Measurements from ENCODE around the gene TBXA2R.

TBXA2R gene

DNA sequence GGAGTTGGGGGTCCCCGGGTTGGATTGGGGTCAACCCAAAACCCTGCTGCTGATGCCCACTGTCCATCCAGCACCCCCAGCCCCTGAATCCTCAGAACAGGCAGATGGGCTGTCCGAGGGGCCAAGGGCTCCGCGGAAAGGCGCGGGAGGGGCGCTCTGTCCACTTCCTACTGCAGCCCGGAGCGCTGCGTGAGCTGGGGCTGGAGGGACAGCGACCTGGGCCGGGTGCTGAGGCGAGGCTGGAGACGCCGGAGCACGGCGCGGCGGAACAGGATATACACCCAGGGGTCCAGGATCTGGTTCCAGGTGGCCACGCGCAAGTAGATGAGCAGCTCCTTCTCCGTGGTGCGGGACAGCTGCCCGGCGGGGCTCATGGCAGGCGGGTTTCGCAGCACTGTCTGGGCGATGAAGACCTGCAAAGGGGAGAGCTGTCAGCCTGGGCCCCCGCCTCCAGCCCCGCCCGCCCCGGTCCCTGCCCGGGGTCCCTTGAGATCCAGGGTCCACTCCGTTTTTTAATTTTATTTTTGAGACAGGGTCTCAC is 11.1 kb downstream of the TBXA2R start:
- Histone ChIP-seq H3K9me3 (ENCODE audit: insufficient read depth, low read depth, low read length) (peaks cover 11% of the 10 kb centered on the region), H3K79me2 (ENCODE audit: control insufficient read depth, insufficient read depth, low read length, poor library complexity) (no peaks in the 10 kb centered on the region), H2BK12ac (ENCODE audit: low read length) (no peak overlapping the region), H2BK5ac (ENCODE audit: low read depth, low read length, poor library complexity) (no peak overlapping the region), H3K23ac (ENCODE audit: low read length) (no peak overlapping the region), H3K36me3 (ENCODE audit: control insufficient read depth in 1 of 2, insufficient read depth in 2 of 2, low read length in 2 of 2) (no peaks in the 10 kb centered on the region), H3K4me3 (ENCODE audit: low read depth, low read length) (no peak overlapping the region), H3K9ac (ENCODE audit: low read length) (no peak overlapping the region), H4K91ac (ENCODE audit: low read depth, low read length) (no peak overlapping the region), H2AFZ (ENCODE audit: insufficient read depth, low read length, poor library complexity) (no peak overlapping the region), H3K18ac (ENCODE audit: low read length) (no peak overlapping the region), H3K79me1 (ENCODE audit: low read length) (no peaks in the 10 kb centered on the region), H4K12ac (ENCODE audit: low read depth, low read length) (no peak overlapping the region), H4K8ac (ENCODE audit: low read depth, low read length) (no peak overlapping the region), H3K4ac (ENCODE audit: low read depth, low read length) (no peak overlapping the region), H3K14ac (ENCODE audit: low read length) (no peak overlapping the region), H3K27me3 (ENCODE audit: insufficient read depth, low read length) (no peaks in the 10 kb centered on the region), H3K27ac (ENCODE audit: low read depth, low read length) (no peak overlapping the region), H2BK120ac (ENCODE audit: insufficient read depth, low read length, poor library complexity) (no peak overlapping the region), H3K4me2 (ENCODE audit: low read length) (no peak overlapping the region), H3K4me1 (ENCODE audit: control insufficient read depth in 1 of 2, insufficient read depth in 2 of 2, low read length in 2 of 2) (no peaks in the 10 kb centered on the region), H2AK5ac (ENCODE audit: low read length) (no peak overlapping the region)
- DNase-seq, result no peak
- WGBS (ENCODE audit: extremely low coverage, insufficient coverage, insufficient read length), result no CpG with 5 or more reads among the region's 34 CpGs

DNA sequence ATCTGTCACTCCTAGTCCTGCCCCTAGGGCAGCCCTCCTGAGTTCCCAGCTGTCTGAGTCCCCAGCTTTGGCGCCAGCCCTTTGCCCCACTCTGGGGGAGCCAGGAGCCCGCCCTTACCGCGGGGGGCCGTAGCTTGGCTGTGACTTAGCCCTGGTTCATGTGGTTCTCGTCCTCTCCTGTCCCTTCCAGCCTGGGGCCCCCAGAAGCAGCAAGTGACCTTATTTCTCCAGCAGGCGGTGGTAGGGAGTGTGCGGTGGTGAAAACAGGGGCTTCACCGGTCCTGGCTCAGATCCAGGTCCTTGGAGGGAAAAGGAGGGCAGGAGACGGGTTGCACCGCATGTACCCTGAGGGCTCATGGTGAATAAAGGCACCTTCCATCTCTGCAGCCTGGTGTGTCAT is 13.5 kb downstream of the TBXA2R start:
- Histone ChIP-seq H4K8ac (ENCODE audit: low read depth, low read length) (no peak overlapping the region), H3K4me2 (ENCODE audit: low read length) (no peak overlapping the region), H3K18ac (ENCODE audit: low read length) (no peak overlapping the region), H3K4me3 (ENCODE audit: low read depth, low read length) (no peak overlapping the region), H3K79me2 (ENCODE audit: control insufficient read depth, insufficient read depth, low read length, poor library complexity) (no peaks in the 10 kb centered on the region), H3K27ac (ENCODE audit: low read depth, low read length) (no peak overlapping the region), H3K79me1 (ENCODE audit: low read length) (no peaks in the 10 kb centered on the region), H2AK5ac (ENCODE audit: low read length) (no peak overlapping the region), H4K12ac (ENCODE audit: low read depth, low read length) (no peak overlapping the region), H2BK5ac (ENCODE audit: low read depth, low read length, poor library complexity) (no peak overlapping the region), H3K23ac (ENCODE audit: low read length) (no peak overlapping the region), H2BK120ac (ENCODE audit: insufficient read depth, low read length, poor library complexity) (no peak overlapping the region), H3K4me1 (ENCODE audit: control insufficient read depth in 1 of 2, insufficient read depth in 2 of 2, low read length in 2 of 2) (no peaks in the 10 kb centered on the region), H3K9ac (ENCODE audit: low read length) (no peak overlapping the region), H2AFZ (ENCODE audit: insufficient read depth, low read length, poor library complexity) (no peak overlapping the region), H3K4ac (ENCODE audit: low read depth, low read length) (no peak overlapping the region), H3K27me3 (ENCODE audit: insufficient read depth, low read length) (no peaks in the 10 kb centered on the region), H3K14ac (ENCODE audit: low read length) (no peak overlapping the region), H3K9me3 (ENCODE audit: insufficient read depth, low read depth, low read length) (peaks cover 14% of the 10 kb centered on the region), H3K36me3 (ENCODE audit: control insufficient read depth in 1 of 2, insufficient read depth in 2 of 2, low read length in 2 of 2) (no peaks in the 10 kb centered on the region), H2BK12ac (ENCODE audit: low read length) (no peak overlapping the region), H4K91ac (ENCODE audit: low read depth, low read length) (no peak overlapping the region)
- WGBS (ENCODE audit: extremely low coverage, insufficient coverage, insufficient read length), result no CpG with 5 or more reads among the region's 11 CpGs
- no peak for DNase-seq

DNA sequence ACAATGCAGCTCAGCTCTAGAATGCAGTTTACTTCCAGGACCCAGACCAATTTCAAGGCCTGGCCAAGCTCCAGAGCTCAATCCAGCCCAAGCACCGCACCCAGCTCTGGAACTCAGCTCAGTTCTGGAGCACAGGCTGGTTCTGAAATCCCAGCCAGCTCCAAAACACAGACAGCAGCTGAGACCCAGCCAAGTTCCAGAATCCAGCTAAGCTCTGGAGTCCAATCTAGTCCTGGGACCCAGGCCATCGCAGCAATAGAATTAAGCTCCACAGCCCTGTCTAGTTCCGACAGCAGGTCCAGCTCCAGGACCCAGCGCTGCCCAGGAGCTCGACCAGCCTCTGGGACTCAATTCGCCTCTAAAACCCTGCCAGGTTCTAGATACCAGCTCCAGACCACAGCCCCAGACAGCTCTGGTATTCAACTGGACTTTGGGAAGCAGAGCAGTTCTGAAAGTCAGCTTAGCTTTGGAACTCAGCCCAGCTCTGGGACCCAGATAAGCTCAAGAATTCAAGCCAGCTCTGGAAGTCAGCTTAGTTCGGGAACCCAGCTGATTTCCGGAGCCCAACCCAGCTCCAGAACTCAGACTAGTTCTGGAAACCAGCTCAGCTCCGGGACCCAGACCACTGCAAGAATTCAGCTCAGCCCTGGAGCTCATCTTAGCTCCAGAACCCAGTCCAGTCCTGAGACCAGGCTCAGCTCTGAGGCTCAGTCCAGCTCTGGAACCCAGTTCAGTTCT is 14.6 kb downstream of the TBXA2R start:
- H4K8ac ChIP-seq (ENCODE audit: low read depth, low read length), result no peak overlapping the region
- no peak overlapping the region for H2AFZ ChIP-seq (ENCODE audit: insufficient read depth, low read length, poor library complexity)
- no peak overlapping the region for H2BK5ac ChIP-seq (ENCODE audit: low read depth, low read length, poor library complexity)
- H3K4me2 ChIP-seq (ENCODE audit: low read length), result no peak overlapping the region
- no peak overlapping the region for H3K4me3 ChIP-seq (ENCODE audit: low read depth, low read length)
- no peak overlapping the region for H3K4ac ChIP-seq (ENCODE audit: low read depth, low read length)
- H3K79me1 ChIP-seq (ENCODE audit: low read length), result no peaks in the 10 kb centered on the region
- no peak overlapping the region for H2BK120ac ChIP-seq (ENCODE audit: insufficient read depth, low read length, poor library complexity)
- peaks cover 14% of the 10 kb centered on the region for H3K9me3 ChIP-seq (ENCODE audit: insufficient read depth, low read depth, low read length)
- no peaks in the 10 kb centered on the region for H3K27me3 ChIP-seq (ENCODE audit: insufficient read depth, low read length)
- no peak overlapping the region for H4K91ac ChIP-seq (ENCODE audit: low read depth, low read length)
- H3K23ac ChIP-seq (ENCODE audit: low read length), result no peak overlapping the region
- no CpG with 5 or more reads among the region's 9 CpGs for WGBS (ENCODE audit: extremely low coverage, insufficient coverage, insufficient read length)
- no peak overlapping the region for H3K18ac ChIP-seq (ENCODE audit: low read length)
- H4K12ac ChIP-seq (ENCODE audit: low read depth, low read length), result no peak overlapping the region
- H3K4me1 ChIP-seq (ENCODE audit: control insufficient read depth in 1 of 2, insufficient read depth in 2 of 2, low read length in 2 of 2), result no peaks in the 10 kb centered on the region
- no peak overlapping the region for H2AK5ac ChIP-seq (ENCODE audit: low read length)
- DNase-seq, result no peak
- no peaks in the 10 kb centered on the region for H3K36me3 ChIP-seq (ENCODE audit: control insufficient read depth in 1 of 2, insufficient read depth in 2 of 2, low read length in 2 of 2)
- H2BK12ac ChIP-seq (ENCODE audit: low read length), result no peak overlapping the region
- no peak overlapping the region for H3K14ac ChIP-seq (ENCODE audit: low read length)
- H3K79me2 ChIP-seq (ENCODE audit: control insufficient read depth, insufficient read depth, low read length, poor library complexity), result no peaks in the 10 kb centered on the region
- H3K9ac ChIP-seq (ENCODE audit: low read length), result no peak overlapping the region
- no peak overlapping the region for H3K27ac ChIP-seq (ENCODE audit: low read depth, low read length)

GRCh38 chr19:3590991-3591659 is 15.6 kb downstream of the TBXA2R start:
- Histone ChIP-seq H4K12ac (ENCODE audit: low read depth, low read length) (no peak overlapping the region), H3K27me3 (ENCODE audit: insufficient read depth, low read length) (peaks cover 7% of the 10 kb centered on the region), H3K23ac (ENCODE audit: low read length) (no peak overlapping the region), H3K9ac (ENCODE audit: low read length) (no peak overlapping the region), H2AK5ac (ENCODE audit: low read length) (no peak overlapping the region), H3K4me2 (ENCODE audit: low read length) (no peak overlapping the region), H3K14ac (ENCODE audit: low read length) (no peak overlapping the region), H2AFZ (ENCODE audit: insufficient read depth, low read length, poor library complexity) (no peak overlapping the region), H3K4me3 (ENCODE audit: low read depth, low read length) (no peak overlapping the region), H2BK5ac (ENCODE audit: low read depth, low read length, poor library complexity) (no peak overlapping the region), H2BK120ac (ENCODE audit: insufficient read depth, low read length, poor library complexity) (no peak overlapping the region), H4K8ac (ENCODE audit: low read depth, low read length) (no peak overlapping the region), H3K79me2 (ENCODE audit: control insufficient read depth, insufficient read depth, low read length, poor library complexity) (no peaks in the 10 kb centered on the region), H3K9me3 (ENCODE audit: insufficient read depth, low read depth, low read length) (peaks cover 16% of the 10 kb centered on the region), H3K4ac (ENCODE audit: low read depth, low read length) (no peak overlapping the region), H3K4me1 (ENCODE audit: control insufficient read depth in 1 of 2, insufficient read depth in 2 of 2, low read length in 2 of 2) (no peaks in the 10 kb centered on the region), H3K36me3 (ENCODE audit: control insufficient read depth in 1 of 2, insufficient read depth in 2 of 2, low read length in 2 of 2) (no peaks in the 10 kb centered on the region), H3K79me1 (ENCODE audit: low read length) (no peaks in the 10 kb centered on the region), H3K18ac (ENCODE audit: low read length) (no peak overlapping the region), H4K91ac (ENCODE audit: low read depth, low read length) (no peak overlapping the region), H2BK12ac (ENCODE audit: low read length) (no peak overlapping the region), H3K27ac (ENCODE audit: low read depth, low read length) (no peak overlapping the region)
- no peak for DNase-seq
- no CpG with 5 or more reads among the region's 8 CpGs for WGBS (ENCODE audit: extremely low coverage, insufficient coverage, insufficient read length)
